Activated naive CD4-positive, alpha-beta T cell (primary cell): ENCODE results near the gene RASGRF2.
"Not testable (repeated sequence)": the region's sequence is repeated elsewhere in the genome, so short reads cannot be mapped to it uniquely, and the experiment has no call there.

ENCODE experiments used
- DNase-seq, 4 experiments: peaks; one replicate each; lab custom pipeline; 2025; lab: John Stamatoyannopoulos, UW

RASGRF2 gene

DNA sequence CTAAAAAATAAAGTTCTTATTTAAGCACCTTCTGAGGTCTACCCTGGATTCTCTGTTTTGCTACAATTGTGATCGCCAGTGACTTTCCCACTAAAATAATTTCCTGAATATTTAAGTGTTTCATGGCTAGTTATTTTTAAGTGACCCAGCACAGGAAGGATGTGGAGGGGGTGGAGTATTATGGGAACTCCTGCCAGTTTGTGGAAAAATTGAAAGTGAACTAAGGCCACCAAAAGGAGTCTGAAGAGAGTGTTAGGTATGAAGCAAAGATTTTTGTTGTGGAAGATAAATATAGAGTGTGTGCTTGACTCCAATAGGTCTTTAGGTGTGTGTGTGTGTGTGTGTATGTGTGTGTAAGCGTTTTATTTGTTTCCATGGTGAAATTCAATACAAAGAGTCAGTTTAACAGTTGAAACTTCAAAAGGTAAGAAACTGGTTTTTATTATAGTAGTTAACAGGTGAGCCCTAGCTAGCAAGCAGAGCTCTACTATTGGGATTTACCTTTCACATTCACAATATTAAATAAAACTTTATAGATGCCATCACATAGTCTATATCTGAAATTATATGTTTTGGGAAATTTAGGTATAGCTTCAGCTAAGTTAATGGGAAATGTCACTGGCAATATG is 25.6 kb downstream of the RASGRF2 start:
- DNase-seq: no peak

DNA sequence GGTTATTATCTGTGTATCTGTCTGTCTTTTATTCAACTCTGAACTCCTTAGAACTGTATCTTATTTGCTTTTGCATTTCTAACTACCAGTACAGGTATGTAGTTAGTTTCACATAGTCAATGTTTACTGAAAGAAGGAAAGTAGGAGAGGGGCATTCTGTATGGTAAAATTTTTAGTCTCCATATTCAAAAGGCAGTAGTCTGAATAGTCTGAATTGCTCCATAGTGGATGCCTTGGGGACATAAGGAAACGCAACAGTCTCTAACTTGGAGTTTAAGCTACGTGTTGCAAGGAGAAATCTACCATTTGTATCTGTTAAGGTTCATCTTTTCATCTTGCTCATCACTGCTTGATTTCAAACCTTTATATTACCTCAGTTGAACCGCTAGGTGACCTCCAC is 26.2 kb downstream of the RASGRF2 start:
- DNase-seq: no peak

- no peak for DNase-seq
These were observed 27.1 kb downstream of the RASGRF2 start for GRCh38 chr5:80987078-80987766.

- no peak for DNase-seq
These were observed 28.3 kb downstream of the RASGRF2 start for GRCh38 chr5:80988419-80988935.

GRCh38 chr5:80989883-80990282 is 29.7 kb downstream of the RASGRF2 start:
- DNase-seq: no peak

DNA sequence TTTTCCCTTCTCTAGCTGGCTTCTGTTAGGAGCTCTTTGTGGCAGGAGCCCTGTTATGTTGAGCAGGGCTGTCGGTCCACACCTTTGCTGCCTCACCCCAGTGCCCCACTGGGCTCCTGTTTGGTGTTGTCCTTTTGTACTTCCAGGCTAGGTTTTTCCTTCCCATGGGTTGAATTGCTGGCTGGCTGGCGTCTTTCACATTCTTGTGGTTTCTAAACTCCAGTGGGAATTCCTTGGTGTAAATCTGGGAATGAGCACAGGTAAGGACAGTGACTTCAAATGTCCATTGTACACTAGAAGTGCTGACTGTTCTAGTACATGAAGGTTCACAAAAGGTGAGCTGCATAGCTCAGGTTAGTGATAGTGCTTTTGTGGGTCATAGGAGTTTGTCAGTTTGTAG is 30.4 kb downstream of the RASGRF2 start:
- DNase-seq: no peak

DNA sequence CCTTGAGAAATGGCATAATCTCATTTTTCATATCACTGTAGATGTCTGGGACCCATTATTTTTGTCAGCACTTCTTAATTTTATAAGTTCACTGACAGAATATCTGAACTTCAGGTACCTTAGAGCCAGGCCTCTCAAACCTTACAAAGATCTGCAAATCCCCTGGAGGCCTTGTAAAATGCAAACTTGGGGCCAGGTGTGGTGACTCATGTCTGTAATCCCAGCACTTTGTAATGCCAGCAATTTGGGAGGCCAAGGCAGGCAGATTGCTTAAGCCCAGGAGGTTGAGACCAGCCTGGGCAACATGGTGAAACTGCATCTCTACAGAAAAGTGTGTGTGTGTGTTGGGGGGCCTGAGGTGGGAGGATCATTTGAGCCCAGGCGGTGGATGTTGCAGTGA is 30.8 kb downstream of the RASGRF2 start:
- no peak for DNase-seq

GRCh38 chr5:80995908-80996307 is 35.7 kb downstream of the RASGRF2 start:
- DNase-seq: no peak

DNA sequence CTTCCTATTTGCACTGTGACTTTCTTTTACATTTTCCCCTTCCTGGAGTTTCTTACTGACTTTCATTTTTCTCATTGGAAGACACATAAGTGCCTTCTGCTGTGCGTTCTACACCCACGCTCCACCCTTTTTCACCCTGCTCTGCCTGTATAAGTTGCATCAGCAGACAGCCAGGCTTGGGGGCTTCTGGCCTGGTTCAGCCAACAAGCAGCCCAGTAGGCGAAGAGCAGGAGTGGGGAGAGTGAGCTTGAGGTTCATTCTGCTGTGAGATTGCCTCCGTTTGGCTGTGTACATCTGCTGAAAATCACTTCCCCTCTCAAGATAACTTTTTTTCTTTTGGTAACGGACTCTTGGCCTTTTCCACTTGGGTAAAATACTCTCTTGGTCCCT is 38.4 kb downstream of the RASGRF2 start:
- no peak for DNase-seq

- DNase-seq: no peak
These were observed 43.7 kb downstream of the RASGRF2 start for GRCh38 chr5:81003811-81004386.

GRCh38 chr5:81005708-81006107 is 45.5 kb downstream of the RASGRF2 start:
- DNase-seq: no peak

DNA sequence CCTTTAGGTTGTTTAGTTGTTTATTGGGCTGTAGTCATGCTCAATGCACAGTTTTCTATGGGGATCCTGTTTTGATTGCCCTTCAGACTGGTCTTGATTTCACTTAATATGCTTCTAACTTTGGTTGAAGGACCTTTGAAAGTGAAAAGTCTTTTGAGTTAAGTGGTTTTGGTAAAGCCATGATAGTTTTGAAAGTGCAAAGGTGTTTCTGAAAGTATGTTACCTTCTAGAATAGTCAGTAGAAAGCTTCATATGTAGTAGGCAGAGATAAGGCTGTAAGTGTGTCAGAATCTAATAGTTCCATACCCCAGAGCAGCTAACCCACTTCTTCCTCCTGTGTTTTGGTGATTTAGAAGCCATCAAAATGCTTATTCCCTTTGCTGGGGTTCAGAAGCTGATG is 46.1 kb downstream of the RASGRF2 start:
- DNase-seq: no peak

DNA sequence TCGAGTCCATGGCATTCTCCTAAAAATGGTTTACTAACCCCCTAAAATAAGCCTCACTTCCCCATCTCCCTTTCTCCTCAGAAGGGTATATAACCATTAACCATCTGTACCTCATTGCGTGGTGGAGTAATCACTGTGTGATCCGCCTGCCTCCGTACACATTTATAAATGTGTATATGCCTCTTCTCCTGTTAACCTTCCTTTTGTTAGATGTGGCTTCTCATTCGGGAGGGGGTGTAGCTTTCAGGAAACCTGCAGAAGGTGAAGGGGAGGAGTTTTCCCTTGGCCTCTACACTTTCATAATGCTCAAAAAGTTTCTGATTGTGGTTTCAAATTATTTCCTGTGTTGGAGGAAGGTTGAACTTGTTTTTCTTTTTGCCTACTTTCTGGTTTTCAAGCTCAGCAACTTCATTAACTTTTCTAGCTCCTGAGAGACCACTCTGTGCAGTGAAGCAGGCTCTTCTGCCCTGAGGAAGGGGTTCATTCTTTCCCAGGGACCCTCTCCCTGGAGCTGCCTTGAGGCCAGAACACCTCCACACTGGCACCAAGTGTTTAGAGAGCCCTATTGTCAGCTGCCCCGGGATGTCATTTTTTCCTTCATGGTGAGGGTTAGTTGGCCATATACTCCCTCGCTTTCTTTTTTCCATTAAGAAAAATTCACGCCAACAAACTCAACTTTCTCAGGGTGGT is 46.9 kb downstream of the RASGRF2 start:
- DNase-seq: peak in 2 of 4 experiments; percentile 31 to 35

DNA sequence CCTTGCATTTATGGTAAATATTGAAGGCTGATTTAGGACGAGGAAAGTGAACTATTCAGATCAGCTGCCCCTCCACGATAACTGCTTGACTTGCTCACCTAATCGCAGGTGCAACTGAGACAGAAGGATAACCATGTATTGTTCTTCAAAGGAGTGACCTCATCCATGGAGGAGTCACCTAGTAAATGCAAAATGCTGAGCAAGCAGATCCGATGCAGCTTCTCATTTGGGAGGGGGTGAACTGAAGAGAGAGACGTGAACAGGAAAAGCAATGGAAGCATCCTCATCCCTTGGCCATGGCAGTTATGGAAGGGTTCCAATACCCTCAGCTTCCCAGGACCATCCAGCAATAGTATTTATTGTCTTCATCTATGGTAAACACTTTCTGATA is 47.5 kb downstream of the RASGRF2 start:
- DNase-seq: no peak

DNA sequence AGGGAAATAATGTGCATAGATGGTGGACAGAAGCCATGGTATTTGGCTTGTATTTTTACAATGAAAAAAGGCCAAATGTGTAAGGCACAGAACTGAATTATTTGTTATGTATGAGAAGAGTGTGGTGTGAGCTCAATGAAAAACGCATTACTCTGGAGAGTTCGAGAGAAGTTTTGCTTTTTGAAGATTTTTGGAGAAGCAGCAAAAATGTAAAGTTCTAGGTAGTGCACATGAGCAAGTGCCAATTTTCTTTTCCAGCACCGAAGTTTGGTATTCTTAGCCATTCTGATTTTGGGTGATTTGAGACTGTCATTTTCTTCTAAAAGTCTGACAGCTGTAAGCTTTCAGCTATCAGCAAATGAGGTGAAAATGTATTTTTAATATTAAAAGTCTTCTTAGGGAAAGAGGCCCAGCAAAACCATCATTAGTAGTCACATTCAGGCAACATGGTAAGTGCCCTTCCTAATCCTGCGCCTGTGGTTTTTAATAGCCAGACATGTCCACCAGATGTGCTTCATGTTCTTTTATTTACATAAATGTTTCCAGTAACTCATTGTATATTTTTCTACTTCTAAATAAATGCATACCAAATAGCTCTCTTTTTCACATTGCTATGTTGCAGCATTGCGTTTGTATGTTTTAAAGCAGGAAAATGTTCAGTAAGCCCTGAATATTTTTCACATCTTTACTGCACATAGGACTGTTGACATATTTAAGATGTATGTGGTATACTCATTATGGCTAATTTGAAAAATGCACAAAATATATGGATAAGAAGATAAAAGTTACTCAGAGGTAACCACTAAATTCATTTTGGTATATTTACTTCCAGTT is 50.4 kb downstream of the RASGRF2 start:
- no peak for DNase-seq

GRCh38 chr5:81014348-81014747 is 54.2 kb downstream of the RASGRF2 start:
- DNase-seq: no peak

GRCh38 chr5:81016116-81016515 is 56.0 kb downstream of the RASGRF2 start:
- no peak for DNase-seq

- DNase-seq: no peak
These were observed 57.2 kb downstream of the RASGRF2 start for GRCh38 chr5:81017320-81017719.

DNA sequence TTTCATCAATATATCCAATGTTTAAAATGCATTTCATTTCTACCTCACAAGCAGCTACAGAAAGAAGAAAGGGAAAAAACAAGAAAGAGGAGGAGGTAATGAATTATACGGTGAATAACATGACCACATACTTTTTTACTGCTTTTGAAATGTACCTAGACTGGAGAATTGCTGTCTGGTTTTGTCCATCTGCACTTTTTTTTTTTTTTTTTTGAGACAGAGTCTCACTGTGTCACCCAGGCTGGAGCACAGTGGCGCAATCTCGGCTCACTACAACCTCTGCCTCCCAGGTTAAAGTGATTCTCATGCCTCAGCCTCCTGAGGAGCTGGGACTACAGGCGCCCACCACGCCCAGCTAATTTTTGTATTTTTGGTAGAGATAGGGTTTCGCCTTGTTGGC is 58.4 kb downstream of the RASGRF2 start:
- DNase-seq: not testable (repeated sequence)

DNA sequence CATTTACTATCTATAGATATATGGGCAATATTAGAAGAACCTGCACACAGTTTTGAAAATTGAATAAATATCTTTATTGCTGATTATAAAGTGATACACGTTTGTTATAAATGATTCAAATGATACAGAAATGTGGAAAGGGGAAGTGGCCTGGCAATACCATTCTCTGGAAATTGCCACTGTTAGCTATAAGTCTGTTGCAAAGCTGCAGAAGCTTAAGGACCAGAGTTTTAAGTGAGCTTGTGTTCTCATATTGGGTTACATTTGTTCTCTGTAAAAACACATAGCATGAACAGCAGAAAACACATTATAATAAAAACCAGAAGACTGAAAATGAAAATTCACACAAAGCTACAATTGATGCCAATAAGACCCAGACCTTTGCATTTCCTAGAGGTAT is 59.6 kb downstream of the RASGRF2 start:
- DNase-seq: no peak

DNA sequence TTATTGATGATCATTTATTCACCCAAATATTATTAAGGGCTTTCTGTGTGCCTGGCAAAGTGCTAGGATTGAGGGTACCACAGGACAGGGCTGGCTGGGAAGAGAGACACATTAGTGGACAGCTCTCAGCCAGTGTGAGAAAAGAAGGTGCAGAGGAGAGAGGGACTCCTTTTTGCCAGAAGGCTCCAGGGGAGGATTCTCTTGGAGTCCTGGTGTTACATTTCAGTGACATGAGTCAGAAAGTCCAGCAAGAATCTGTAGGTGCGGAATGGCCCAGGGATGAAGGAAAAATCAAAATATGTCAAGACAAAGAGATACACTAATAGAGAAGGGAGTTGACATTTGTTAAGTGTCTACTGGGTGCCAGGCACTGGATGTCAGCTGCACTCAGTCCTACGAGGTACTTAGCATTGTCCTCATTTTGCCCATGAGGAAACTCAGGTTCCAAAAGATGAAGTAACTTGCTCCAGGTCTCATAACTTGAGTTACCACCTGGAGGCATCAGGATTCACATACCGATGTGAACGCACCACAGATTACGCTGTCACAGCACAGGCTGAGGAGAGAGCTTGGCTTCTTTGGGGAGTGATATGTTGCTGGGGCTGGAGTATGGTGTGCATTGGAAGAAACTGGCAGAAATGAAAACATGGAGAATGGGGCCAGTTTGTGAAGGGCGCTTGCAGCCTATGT is 60.5 kb downstream of the RASGRF2 start:
- no peak for DNase-seq
